ENCODE results near the gene SIRT6. TPM values are rescaled to one million over a fixed set of nuclear protein-coding genes. Genes with fewer than 3 reads are reported as not detected.

The SIRT6 gene
- total and polyA plus RNA-seq, 2 donors (not counting 1 experiment from before 2014, with no cell fraction given), result 8.8 to 9.2 TPM

DNA sequence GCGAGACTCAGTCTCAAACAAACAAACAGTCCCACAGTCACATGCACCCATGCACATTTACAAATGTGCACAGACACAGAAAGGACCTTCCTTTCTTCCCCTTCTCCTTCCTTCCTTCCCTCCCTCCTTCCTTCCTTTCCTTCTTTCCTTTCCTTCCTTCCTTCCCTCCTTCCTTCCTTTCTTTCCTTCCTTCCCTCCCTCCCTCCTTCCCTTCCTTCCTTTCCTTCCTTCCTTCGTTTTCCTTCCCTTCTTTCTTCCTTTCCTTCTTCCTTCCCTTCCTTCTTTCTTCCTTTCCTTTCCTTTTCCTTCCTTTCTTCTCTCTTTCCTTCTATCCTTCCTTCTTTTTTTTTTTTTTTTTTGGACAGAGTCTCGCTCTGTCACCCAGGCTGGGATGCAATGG is 30.8 kb upstream of the SIRT6 start:
- DNase-seq (ENCODE audit: low read depth in 2 of 2), result no peak
- H3K4me1 ChIP-seq (ENCODE audit: control insufficient read depth, extremely low read depth, insufficient read depth, low read length), result no peaks in the 10 kb centered on the region
- no peaks in the 10 kb centered on the region for H3K79me2 ChIP-seq (ENCODE audit: control insufficient read depth, insufficient read depth, low read length)
- no peak overlapping the region for H3K27ac ChIP-seq (ENCODE audit: insufficient read depth, low read length)
- H3K27me3 ChIP-seq (ENCODE audit: control insufficient read depth, insufficient read depth, low read length), result no peaks in the 10 kb centered on the region
- no peaks in the 10 kb centered on the region for H3K36me3 ChIP-seq (ENCODE audit: control insufficient read depth, insufficient read depth, low read length)
- no peak overlapping the region for H3K9ac ChIP-seq (ENCODE audit: insufficient read depth, low read length)
- no peak overlapping the region for H2AFZ ChIP-seq (ENCODE audit: low read length)
- no peak overlapping the region for H3K4me2 ChIP-seq (ENCODE audit: extremely low read depth, insufficient read depth, low read length)
- H4K20me1 ChIP-seq (ENCODE audit: control insufficient read depth, extremely low read depth, insufficient read depth, low read length), result no peaks in the 10 kb centered on the region
- TF ChIP-seq, protein P1, sequence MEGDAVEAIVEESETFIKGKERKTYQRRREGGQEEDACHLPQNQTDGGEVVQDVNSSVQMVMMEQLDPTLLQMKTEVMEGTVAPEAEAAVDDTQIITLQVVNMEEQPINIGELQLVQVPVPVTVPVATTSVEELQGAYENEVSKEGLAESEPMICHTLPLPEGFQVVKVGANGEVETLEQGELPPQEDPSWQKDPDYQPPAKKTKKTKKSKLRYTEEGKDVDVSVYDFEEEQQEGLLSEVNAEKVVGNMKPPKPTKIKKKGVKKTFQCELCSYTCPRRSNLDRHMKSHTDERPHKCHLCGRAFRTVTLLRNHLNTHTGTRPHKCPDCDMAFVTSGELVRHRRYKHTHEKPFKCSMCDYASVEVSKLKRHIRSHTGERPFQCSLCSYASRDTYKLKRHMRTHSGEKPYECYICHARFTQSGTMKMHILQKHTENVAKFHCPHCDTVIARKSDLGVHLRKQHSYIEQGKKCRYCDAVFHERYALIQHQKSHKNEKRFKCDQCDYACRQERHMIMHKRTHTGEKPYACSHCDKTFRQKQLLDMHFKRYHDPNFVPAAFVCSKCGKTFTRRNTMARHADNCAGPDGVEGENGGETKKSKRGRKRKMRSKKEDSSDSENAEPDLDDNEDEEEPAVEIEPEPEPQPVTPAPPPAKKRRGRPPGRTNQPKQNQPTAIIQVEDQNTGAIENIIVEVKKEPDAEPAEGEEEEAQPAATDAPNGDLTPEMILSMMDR (conservative IDR thresholded peaks at IDR 0.05 in 1 of 2, IDR thresholded peaks at IDR 0.05 in 1 of 2; ENCODE audit: low read depth in 1 of 2, low read length in 2 of 2), result no peak
- TF ChIP-seq EZH2 (IDR thresholded peaks at IDR 0.05; ENCODE audit: low read length, missing control alignments), result no peak
- no peak overlapping the region for H3K4me3 ChIP-seq (replicated peaks in 1 of 4; ENCODE audit: control extremely low read depth in 1 of 4, insufficient read depth in 1 of 4, low read depth in 3 of 4, low read length in 4 of 4)
- H3K9me3 ChIP-seq (ENCODE audit: control insufficient read depth, insufficient read depth, low read depth, low read length), result no peaks in the 10 kb centered on the region

DNA sequence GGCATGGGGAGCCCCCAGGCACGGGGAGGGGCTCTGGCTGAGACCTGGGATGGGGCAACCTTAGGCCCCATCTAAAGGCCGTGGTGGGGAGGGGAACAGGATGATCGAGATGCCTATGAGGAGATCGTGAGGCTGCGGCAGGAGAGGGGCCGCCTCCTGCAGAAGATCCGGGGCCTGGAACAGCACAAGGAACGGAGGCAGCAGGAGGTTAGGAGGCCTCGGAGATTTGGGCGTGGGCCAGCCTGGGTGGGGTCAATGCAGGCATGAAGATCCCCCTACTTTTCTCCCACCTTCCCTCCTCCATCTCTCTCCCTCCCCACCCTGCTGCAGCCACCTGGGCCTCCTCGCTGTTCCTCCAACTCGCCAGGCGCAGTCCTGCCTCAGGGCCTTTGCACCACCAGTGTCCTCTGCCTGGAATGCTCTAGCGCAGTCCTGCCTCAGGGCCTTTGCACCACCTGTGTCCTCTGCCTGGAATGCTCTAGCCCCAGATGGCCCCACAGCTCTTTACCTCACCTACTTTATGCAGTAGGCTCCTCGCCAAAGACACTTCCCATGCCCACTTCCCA is 27.9 kb upstream of the SIRT6 start:
- H3K79me2 ChIP-seq (ENCODE audit: control insufficient read depth, insufficient read depth, low read length), result no peaks in the 10 kb centered on the region
- no peak for DNase-seq (ENCODE audit: low read depth in 2 of 2)
- H4K20me1 ChIP-seq (ENCODE audit: control insufficient read depth, extremely low read depth, insufficient read depth, low read length), result no peaks in the 10 kb centered on the region
- H3K9ac ChIP-seq (ENCODE audit: insufficient read depth, low read length), result no peak overlapping the region
- no peak for TF ChIP-seq EZH2 (IDR thresholded peaks at IDR 0.05; ENCODE audit: low read length, missing control alignments)
- TF ChIP-seq, protein P1 (conservative IDR thresholded peaks at IDR 0.05 in 1 of 2, IDR thresholded peaks at IDR 0.05 in 1 of 2; ENCODE audit: low read depth in 1 of 2, low read length in 2 of 2), result no peak
- no peaks in the 10 kb centered on the region for H3K4me1 ChIP-seq (ENCODE audit: control insufficient read depth, extremely low read depth, insufficient read depth, low read length)
- no peaks in the 10 kb centered on the region for H3K36me3 ChIP-seq (ENCODE audit: control insufficient read depth, insufficient read depth, low read length)
- H3K4me3 ChIP-seq (replicated peaks in 1 of 4; ENCODE audit: control extremely low read depth in 1 of 4, insufficient read depth in 1 of 4, low read depth in 3 of 4, low read length in 4 of 4), result no peak overlapping the region
- H3K9me3 ChIP-seq (ENCODE audit: control insufficient read depth, insufficient read depth, low read depth, low read length), result no peaks in the 10 kb centered on the region
- H3K4me2 ChIP-seq (ENCODE audit: extremely low read depth, insufficient read depth, low read length), result no peak overlapping the region
- H3K27me3 ChIP-seq (ENCODE audit: control insufficient read depth, insufficient read depth, low read length), result no peaks in the 10 kb centered on the region
- H3K27ac ChIP-seq (ENCODE audit: insufficient read depth, low read length), result no peak overlapping the region
- H2AFZ ChIP-seq (ENCODE audit: low read length), result no peak overlapping the region

DNA sequence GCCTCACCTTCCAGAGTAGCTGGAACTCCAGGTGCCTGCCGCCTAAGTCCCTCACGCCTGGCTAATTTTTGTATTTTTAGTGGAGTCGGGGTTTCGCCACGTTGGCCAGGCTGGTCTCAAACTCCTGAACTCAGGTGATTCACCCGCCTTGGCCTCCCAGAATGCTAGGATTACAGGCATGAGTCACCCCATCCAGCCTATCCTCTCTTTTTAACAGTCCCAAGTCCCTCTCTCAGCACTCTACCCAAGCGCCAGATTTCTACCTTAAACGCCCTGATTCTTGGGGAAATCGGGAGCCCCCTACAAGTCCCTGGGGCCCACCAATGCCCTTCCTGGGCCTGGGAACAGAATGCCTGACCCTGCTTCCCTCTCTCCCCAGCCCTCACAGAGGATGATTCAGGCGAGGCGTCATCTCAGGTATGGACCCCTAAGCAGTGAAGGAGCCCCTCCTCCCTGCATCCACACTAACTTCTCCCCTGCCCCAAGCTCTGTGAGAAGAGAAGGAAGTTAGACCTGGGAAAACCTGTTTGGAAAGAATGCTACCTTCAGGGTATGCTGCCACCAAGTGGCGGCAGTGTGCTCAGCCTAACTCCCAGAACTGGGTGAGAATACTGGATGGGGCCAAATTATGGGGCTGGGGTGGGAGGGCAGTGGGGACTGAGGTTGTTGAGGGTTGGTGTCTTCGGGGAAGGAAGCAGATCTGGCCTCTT is 26.2 kb upstream of the SIRT6 start:
- TF ChIP-seq, protein P1 (conservative IDR thresholded peaks at IDR 0.05 in 1 of 2, IDR thresholded peaks at IDR 0.05 in 1 of 2; ENCODE audit: low read depth in 1 of 2, low read length in 2 of 2), result peak; percentile 41 to 52
- TF ChIP-seq EZH2 (IDR thresholded peaks at IDR 0.05; ENCODE audit: low read length, missing control alignments), result no peak
- H3K27ac ChIP-seq (ENCODE audit: insufficient read depth, low read length), result no peak overlapping the region
- H2AFZ ChIP-seq (ENCODE audit: low read length), result no peak overlapping the region
- H3K4me3 ChIP-seq (replicated peaks in 1 of 4; ENCODE audit: control extremely low read depth in 1 of 4, insufficient read depth in 1 of 4, low read depth in 3 of 4, low read length in 4 of 4), result no peak overlapping the region
- DNase-seq (ENCODE audit: low read depth in 2 of 2), result peak in 1 of 2 donors; percentile 32
- H3K36me3 ChIP-seq (ENCODE audit: control insufficient read depth, insufficient read depth, low read length), result no peaks in the 10 kb centered on the region
- H3K4me2 ChIP-seq (ENCODE audit: extremely low read depth, insufficient read depth, low read length), result no peak overlapping the region
- no peaks in the 10 kb centered on the region for H4K20me1 ChIP-seq (ENCODE audit: control insufficient read depth, extremely low read depth, insufficient read depth, low read length)
- no peaks in the 10 kb centered on the region for H3K27me3 ChIP-seq (ENCODE audit: control insufficient read depth, insufficient read depth, low read length)
- no peaks in the 10 kb centered on the region for H3K9me3 ChIP-seq (ENCODE audit: control insufficient read depth, insufficient read depth, low read depth, low read length)
- peaks cover 3% of the 10 kb centered on the region for H3K4me1 ChIP-seq (ENCODE audit: control insufficient read depth, extremely low read depth, insufficient read depth, low read length)
- H3K9ac ChIP-seq (ENCODE audit: insufficient read depth, low read length), result no peak overlapping the region
- H3K79me2 ChIP-seq (ENCODE audit: control insufficient read depth, insufficient read depth, low read length), result no peaks in the 10 kb centered on the region

Measured in fibroblast of lung (primary cell).